Amygdala (tissue), 56 donors: ENCODE measurements around the gene SPOP.

Source experiments
- DNase-seq, 56 donors: peaks; one replicate each; lab custom pipeline; 2025; lab: John Stamatoyannopoulos, UW

Gene SPOP

GRCh38 chr17:49621946-49622529, 55.9 kb downstream of the SPOP start:
- DNase-seq, result no peak

- DNase-seq, result no peak
These were observed 56.5 kb downstream of the SPOP start for GRCh38 chr17:49621420-49621819.

- DNase-seq, result no peak
These were observed 59.8 kb downstream of the SPOP start for GRCh38 chr17:49618028-49618611.

- DNase-seq, result peak in 9 of 56 donors; percentile 2 to 38 (median 11)
These were observed 61.2 kb downstream of the SPOP start for GRCh38 chr17:49616601-49617131.

- DNase-seq, result peak in 4 of 56 donors; percentile 1 to 7 (median 6)
These were observed 61.8 kb downstream of the SPOP start for GRCh38 chr17:49616086-49616485.

GRCh38 chr17:49613182-49613800, 64.6 kb downstream of the SPOP start:
- no peak for DNase-seq

GRCh38 chr17:49612726-49613125, 65.2 kb downstream of the SPOP start:
- no peak for DNase-seq

- no peak for DNase-seq
These were observed 66.9 kb downstream of the SPOP start for GRCh38 chr17:49610883-49611584.

GRCh38 chr17:49604314-49604869, 73.5 kb downstream of the SPOP start:
- no peak for DNase-seq

GRCh38 chr17:49603720-49604119, 74.2 kb downstream of the SPOP start:
- DNase-seq, result no peak

- DNase-seq, result no peak
These were observed 74.7 kb downstream of the SPOP start for GRCh38 chr17:49603238-49603637.

- DNase-seq, result no peak
These were observed 75.1 kb downstream of the SPOP start for GRCh38 chr17:49602783-49603182.

GRCh38 chr17:49600949-49601348, 76.9 kb downstream of the SPOP start:
- no peak for DNase-seq

GRCh38 chr17:49598918-49599317, 79.0 kb downstream of the SPOP start:
- no peak for DNase-seq

GRCh38 chr17:49597928-49598655, 79.8 kb downstream of the SPOP start:
- no peak for DNase-seq

GRCh38 chr17:49597436-49597835, 80.5 kb downstream of the SPOP start:
- no peak for DNase-seq

- DNase-seq, result no peak
These were observed 81.2 kb downstream of the SPOP start for GRCh38 chr17:49596613-49597244.

- no peak for DNase-seq
These were observed 81.9 kb downstream of the SPOP start for GRCh38 chr17:49595980-49596379.

GRCh38 chr17:49595328-49595727, 82.6 kb downstream of the SPOP start:
- no peak for DNase-seq

- no peak for DNase-seq
These were observed 85.6 kb downstream of the SPOP start for GRCh38 chr17:49592263-49592662.
